H4 (cell line): ENCODE measurements around the gene NQO1. TPM values are rescaled to one million over a fixed set of nuclear protein-coding genes. Genes with fewer than 3 reads are reported as not detected.

Experiments
- total RNA-seq: library from RNA; depleted of rRNA; stranded (reverse); fragments of >200 nt; shearing (Covaris generic); gene quantifications from 2 replicates; pipeline ENCODE4 v1.2.3, GENCODE V29; 2014; rRNA removed

The NQO1 gene
- total RNA-seq, 1 experiment from 2014 or later, result 2,447 TPM

Other genes starting within 250 kb of the NQO1 start
- 1.9 and 5.1 TPM in 2 replicates for gene NFAT5, start 160.6 kb downstream of the NQO1 start, total RNA-seq
- gene NOB1, start 28.4 kb upstream of the NQO1 start, total RNA-seq, result 13.3 and 20.2 TPM in 2 replicates
- gene WWP2, start 35.8 kb upstream of the NQO1 start, total RNA-seq, result 12.6 and 15.1 TPM in 2 replicates
- gene CLEC18A, start 224.8 kb upstream of the NQO1 start, total RNA-seq, result 0.02 TPM in 1 of 2 replicates, not detected in the other